Stimulated activated CD8-positive, alpha-beta memory T cell treated with anti-CD3 and anti-CD28 coated beads, Interleukin-2, amount 100 ng/mL, for 48 hours (primary cell): ENCODE measurements around the gene ASB11.
"Not testable (repeated sequence)": the region's sequence is repeated elsewhere in the genome, so short reads cannot be mapped to it uniquely, and the experiment has no call there.

Experiments used
- DNase-seq, 2 donors: peaks; one replicate each; pipeline ENCODE4 v3.0.0-alpha.2; 2020; ENCODE audit warnings: low read depth in 2 of 2

Gene ASB11

DNA sequence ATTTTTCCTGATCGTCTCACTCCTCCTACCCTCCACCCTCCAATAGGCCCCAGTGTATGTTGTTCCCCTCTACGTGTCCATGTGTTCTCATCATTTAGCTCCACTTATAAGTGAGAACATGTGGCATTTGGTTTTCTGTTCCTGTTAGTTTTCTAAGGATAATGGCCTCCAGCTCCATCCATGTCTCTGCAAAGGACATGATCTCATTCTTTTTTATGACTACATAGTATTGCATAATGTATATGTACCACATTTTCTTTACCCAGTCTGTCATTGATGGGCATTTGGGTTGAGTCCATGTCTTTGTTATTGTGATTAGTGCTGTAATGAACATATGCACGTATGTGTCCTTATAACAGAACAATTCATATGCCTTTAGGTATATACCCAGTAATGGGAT is 9.5 kb downstream of the ASB11 start:
- DNase-seq, result not testable (repeated sequence)

DNA sequence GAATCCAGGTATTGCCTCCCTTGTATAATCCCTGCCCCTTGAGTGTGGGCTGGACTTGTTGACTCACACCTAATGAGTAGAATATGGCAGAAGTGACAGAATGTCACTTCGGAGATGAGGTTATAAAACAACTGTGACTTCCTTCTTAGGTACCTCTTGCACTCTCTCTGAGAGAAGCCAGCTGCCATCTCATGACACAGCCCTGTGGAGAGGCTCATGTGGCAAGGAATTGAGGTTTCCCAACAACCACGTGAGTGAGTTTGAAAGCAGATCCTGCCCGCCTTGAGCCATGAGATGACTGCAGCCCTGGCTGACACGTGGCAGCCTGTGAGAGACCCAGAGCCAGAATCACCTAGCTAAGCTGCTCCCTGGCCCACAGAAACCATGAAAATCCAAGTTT is 13.5 kb downstream of the ASB11 start:
- DNase-seq, result no peak

DNA sequence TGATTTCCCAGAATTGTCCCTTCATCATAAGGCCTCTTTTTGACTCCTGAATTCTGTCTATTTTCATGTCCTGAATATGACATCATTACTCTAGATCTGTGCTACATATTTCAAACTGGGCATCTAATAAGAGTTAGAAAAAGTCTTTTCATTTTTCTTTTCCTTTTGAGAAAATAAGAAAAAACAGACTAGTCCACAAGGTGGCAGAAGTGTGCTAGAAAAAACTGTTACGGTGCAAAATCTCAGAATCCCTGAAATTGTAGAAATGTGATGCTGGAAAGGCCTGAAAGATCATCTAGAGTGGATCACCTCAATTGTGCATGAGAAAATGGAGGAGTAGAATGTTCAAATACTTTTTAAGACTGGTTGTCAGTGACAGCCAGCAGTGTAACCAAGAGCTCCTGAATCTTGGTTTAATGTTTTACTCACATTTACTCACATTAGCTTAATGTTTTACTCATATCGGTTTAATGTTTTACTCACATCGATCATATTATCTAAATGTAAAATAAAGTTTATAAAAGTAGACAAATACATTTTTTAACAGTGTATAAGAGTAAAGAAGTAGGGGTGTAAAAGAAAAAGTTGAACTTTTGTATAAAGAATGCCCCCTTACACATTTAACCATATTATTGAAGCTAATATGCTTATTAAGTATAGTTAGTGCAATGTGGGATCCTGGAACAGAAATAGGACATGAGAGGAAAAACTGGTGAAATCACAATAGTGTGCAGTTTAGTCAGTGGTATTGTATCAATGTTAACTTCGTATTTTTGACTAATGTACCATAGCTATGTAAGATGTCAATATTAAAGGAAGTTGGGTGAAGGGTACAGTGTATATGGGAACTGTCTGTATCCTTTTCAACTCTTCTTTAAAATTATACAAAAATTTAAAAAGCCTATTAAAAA is 15.2 kb downstream of the ASB11 start:
- no peak for DNase-seq

DNA sequence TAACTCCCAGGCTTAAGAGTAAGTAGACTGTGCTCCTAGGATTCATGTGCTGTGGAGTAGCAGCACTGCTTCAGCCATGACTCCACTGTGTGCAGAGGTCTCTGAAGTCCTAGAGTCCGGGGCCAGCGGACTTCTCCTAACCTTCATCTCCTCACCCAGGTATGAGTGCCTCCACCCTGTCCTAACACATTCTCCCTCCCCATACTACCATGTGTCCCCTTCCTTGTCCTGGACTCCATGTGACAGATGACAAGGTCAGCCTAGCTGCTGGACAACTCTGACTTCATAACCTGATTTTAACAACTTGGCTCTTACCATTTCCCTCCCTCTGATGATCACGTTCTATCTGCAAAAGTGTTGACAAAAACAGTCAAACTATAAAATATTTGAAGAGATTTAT is 16.7 kb downstream of the ASB11 start:
- no peak for DNase-seq

DNA sequence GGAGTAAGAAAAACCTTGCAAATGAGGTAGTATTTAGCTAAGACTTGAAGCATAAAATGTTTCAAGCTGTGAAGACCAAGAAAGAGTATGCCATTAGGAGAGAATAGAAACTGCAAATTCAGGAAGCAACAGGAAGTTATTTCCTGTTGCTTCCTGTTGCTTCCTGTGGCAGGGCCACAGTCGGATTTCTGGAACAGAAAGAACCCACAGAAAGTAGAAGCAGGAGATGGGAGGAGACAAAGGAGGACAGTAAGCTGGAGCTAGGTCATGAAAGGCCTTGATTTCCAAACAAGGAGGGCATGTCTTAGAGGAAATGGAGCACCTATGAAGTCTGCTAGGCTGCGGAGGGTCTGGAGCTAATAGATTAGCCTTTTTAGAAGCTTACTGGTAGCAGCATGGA is 17.2 kb downstream of the ASB11 start:
- no peak for DNase-seq

DNA sequence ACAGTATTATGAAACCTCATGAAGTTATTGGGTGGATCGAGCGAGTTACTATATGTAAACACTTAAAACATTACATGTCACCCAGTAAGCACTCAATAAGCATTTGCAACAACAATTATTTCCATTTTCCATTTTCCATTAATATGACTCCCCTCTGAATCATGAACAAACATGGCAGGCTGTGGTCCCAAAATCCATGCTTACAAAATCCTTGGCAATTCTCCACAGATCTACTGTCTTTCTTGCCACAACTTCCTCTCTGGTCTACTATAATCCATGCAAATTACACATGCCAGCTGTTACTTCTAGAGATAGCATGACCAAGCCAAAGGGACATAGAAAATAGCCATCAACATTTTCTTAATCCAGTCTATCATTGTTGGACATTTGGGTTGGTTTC is 22.0 kb downstream of the ASB11 start:
- DNase-seq, result no peak

DNA sequence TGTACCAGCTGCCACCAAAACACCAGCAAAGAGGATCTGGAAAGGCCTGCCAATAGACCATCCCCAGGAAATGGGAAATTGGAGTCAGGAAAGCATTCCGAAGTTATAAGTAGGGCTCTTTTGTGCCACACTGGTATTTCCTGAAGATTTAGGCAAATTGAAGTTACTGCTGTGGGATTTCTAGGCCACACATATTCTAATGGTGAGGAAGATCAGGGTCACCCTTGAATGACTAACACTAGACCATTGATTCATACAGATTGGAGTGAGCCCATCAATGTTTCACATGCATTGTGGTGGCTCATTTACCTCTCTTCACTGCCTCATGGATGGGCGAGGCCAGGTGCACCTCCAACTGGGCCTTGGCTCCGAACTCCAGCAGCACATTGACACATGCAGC is 22.6 kb downstream of the ASB11 start:
- DNase-seq, result no peak

DNA sequence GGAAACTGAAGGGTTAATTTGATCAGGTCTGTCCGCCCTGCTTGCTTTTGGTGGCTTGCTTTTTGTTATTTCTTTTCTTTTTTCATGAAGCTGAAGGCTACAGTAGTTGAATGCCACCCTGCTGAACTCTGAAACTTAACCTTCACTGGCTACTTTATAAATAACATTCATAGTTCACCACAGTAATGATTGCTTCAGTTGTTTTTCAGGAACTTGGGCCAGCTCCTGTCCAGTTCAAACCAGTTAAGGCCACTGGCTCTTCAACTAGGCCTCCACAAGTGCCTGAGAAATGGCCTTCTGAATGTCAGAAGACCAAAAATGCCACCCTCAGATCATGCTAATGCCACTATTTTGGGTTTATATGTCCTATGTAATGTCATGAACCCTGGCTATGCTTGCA is 37.8 kb downstream of the ASB11 start:
- no peak for DNase-seq

DNA sequence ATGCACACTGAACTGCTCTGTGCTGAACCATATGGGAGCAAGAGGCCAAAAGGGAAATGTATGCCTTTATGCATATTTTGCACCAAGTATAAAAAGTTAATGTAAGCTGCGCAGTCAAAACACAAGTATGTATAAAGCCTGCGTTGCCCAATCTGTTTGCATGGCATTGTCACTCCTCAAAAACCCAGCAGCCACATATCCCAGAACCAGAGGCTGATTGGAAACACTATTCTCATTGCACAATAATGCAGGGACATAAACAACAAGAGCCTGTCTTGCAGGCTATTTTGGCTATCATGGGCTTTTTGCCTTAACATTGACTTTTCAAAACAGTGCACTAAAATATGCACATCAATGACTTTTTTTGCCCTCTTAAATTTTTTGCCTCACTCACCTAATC is 40.5 kb downstream of the ASB11 start:
- no peak for DNase-seq

DNA sequence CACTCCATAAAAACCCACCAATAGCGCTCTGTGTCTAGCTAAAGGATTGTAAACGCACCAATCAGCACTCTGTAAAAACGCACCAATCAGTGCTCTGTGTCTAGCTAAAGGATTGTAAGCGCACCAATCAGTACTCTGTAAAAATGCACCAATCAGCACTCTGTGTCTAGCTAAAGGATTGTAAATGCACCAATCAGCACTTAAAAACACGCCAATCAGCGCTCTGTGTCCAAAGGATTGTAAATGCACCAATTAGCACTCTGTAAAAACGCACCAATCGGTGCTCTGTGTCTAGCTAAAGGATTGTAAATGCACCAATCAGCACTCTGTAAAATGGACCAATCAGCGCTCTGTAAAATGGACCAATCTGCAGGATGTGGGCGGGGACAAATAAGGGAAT is 42.2 kb downstream of the ASB11 start:
- not testable (repeated sequence) for DNase-seq

DNA sequence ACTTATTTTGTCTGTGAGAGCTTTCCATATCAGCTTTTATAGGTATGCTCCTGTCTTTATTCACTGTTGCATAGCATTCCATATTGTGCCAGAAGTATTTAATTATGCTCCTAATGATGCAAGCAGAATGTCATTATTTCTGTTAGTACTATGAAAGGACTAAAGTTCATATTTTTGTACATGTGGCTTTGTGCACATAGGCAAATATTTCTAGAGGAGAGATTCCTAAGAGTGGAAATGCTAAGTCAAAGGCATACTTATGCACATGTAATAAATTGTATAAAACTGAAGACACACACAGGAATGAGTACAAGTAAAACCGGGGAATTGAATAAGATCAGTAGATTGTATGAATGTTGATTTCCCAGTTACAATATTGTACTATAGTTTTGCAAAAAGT is 43.7 kb downstream of the ASB11 start:
- no peak for DNase-seq

DNA sequence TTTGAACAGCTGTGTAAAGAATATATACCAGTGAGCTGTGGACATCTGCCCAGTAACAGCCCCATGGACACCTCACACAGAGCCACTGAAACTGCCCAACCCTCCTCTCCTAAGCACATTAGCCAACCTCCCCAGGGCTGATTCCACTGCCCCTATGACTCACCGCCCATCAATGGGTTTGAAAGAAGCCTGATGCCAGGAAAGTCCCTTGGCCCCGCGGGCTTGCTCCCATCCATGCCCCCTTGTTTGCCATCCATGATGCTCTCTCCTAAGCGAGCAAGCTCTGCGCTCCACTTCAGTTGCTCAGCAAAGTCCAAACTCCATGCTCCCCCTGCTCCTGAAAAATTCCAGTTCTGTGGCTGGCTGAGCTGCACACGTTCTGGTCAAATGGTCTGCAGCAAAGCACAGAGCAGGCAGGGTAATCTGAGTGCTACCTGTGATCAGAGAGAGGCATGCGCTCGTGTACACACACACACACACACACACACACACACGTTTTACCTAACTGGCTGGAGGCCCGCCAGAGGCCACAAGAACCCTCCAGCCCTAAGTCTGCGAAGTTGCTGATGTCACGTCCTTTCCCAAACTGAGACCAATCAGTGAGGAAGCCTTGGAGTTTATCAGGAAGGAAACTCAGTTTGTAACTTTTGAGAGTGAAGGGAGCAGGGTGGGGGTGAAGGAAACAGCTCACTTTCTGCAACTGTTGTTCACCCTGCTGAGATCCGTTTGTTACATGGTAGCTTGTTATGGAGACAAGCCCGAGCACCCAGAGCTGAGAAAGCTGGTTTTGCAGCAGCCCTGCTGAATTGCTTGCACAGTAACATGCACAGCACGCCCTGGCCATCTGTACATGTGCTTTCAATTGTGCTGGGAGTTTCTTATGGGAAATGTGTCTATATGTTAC is 45.6 kb downstream of the ASB11 start, which contains the start of gene ASB9:
Gene ASB9, minus strand, starts transcription at position 466 of the 904 bp plus-strand sequence. Its CDS starts 209 bp downstream, at position 257.
- DNase-seq, result no peak

DNA sequence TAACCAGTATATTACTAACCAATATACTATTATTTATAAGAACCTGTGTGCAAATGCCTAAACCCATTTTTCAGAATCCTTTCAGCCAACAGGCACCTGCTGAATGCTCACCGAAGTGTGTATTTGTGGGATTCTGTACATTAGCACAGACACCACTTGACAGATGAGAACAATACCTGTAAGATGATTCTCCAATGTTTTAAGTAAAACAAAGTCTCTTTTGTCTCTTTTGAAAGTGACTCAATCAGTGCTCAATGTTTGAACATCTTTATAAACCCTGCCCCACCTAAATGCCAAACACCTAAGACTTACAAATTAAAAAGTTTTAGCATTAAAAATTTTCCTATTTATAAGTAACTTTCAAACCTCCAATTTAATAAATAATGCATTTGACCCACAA is 46.3 kb downstream of the ASB11 start:
- no peak for DNase-seq

DNA sequence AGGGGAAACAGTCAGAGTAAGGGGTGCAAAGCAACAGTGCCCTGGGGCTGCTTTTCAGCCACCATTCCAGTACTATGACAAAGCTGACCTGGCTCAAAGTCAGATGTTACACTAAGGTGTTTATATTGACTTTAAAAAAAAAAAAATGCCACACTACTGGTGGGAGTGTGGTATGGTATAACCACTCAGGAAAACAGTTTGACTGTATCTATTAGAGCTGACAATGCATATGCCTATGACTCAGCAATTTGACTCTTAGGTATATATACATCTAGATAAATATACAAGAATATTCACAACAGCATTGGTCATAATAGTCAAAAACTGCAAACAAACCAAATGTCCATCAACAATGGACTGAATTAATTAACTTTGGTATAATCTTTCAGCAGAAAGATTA is 60.6 kb downstream of the ASB11 start:
- DNase-seq, result no peak

DNA sequence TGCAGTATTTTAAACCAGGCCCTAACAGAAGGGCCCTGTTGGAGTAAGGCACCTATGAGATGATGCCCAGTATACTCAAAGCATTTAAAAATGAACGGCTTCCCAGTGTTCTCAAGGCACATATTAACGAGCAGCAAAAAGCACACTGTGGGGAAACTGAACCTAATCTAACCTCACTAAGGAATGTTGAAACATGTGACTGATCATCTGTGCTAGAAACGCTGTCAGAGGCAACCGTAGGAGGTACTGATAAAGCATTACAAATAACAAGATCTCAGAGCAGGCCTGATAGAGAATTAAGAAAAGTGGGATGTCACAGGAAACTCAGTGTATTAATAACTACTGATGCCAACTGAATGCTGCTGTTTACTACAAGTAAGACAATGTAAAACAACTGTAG is 69.5 kb downstream of the ASB11 start:
- no peak for DNase-seq

DNA sequence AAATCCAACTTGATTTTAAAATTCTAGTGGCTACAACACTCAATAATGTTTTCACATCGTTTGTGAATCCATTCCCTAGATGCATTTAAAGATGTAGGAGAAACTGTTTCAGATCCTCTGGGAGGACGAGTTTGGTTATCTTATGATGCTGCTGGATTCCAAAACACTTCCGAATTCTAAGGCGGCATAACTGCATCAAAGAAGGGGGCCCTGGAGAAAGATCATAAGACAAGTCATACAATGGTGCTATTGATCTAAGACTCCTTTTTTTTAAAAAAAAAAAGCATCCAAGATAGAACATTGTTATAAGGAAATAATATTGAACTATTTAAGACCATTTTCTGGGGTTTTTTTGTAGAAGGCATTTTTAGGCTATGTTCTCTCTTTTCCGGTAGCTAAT is 71.0 kb downstream of the ASB11 start:
- DNase-seq, result no peak

DNA sequence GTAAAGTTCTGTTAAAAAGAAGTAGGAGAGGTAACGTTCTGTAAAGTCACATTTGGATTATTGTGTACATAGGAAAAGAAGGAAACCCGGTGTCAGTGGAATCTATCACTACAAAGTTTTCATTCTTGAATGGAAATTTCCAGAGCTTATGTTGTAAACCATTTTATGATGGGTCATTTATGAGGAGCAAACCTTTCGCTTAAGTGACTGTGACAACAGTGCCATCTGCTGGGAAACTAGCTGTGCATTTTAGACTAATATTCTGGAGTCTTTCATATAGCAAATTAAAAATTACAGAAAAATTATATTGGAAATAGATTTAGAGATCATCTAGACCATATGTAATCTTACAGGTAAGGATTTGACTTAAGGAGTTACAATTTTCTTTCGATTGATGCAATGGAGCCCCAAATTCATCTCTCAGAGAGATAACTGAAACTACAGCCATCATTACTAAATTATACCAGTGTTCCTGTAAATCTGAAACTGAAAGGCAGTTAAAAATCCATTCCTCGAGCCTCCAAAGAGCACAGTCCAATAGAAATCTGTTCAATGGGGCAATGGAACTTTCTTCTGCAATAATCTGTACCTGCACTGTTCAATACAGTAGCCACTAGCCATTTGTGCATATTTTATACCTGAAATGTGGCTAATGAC is 72.4 kb downstream of the ASB11 start:
- no peak for DNase-seq

DNA sequence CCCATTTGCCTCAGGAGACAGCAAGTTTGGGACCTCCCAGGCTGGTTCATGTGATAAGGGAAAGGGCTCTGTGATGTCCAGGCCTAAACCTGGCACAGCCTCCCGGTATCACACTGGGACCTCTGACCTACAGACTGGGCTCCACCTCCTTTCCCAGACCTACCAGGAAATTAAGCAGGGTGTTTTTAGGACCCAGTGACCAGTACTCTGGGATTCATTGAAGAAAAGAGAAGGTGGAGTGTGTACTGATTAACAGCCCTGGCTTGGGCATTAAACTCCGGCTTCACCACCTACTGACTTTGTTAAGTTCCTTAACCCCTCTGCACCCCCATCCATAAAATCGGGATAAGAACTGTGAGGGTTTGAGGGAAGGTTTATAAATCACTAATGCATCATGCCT is 74.1 kb downstream of the ASB11 start:
- DNase-seq, result no peak

DNA sequence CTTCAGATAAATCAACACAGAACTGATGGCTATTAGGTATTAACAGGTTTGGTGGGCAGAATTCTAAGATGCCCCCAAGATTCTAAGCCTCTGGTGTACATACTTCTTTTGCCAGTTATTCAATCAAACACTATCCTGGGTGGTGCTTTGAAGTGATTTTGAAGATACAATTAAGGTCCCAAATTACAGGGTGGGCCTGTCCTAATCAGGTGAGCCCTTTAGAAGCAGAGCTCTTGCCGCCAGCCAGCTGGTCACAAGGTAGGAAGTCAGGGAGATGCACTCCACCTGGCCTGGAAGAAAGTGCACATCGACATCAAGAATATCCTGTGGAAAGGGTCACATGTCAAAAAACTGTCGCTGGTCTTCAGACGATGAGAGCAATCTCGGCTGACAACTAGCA is 75.0 kb downstream of the ASB11 start:
- no peak for DNase-seq

DNA sequence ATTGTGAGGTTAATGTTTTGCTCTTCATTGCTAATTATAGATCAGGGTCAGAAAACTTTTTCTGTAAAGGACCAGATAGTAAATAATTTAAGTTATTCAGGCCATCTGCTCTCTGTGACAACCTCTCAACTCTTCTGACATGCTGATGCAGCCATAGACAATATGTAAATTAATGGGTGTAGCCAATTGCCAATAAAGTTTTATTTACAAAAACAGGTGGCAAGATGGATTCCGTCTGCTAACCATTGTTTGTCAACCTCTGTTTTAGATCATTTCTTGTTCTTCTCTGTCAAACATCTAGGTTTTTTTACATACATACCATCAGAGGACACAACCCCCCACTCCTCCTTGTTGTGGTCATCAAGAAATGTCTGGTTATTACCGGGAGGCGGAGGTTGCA is 79.3 kb downstream of the ASB11 start:
- no peak for DNase-seq

DNA sequence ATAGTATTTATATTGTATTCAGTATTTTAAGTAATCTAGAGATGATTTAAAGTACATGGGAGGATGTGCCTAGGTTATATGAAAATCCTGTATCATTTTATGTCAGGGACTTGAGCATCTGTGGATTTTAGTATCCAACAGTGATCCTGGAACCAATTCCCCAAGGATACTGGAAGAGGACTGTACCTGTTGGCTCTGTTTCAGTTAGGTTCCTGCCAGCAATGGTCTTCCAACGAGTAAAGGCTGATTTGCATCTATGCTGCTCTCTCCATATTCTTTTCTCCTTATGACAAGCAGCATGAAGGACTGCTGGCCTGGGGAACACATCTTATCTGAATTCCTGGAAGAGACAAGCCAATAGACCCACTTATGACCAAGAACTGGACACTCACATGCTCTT is 80.4 kb downstream of the ASB11 start:
- DNase-seq, result no peak

DNA sequence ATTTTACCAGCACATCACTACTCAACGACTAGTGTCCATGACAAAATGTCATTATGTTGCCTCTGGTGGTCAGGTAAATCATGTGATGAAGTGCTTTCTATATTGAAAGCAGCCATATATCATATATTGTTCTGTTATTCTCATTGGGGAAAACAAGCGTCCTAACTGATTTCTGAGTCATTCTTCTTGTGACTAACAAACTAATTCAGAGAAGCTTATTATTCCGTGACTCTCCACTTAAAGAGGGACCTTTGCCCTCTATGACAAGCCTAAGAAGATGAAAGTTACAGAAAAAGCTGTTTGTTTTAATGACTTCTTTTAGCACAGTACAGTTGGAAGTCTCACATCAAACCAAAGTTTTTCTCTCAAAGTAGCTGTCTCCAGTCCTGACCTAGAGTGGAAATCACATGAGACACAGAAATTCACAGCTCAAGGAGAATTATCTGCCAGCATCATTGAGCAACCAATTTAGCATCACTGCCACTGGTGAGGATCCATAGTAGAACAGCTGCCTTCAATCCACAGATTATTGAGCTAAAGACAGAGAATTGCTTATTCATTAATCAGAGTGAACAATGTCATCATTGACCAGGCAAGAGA is 81.9 kb downstream of the ASB11 start:
- DNase-seq, result no peak
